Measurements from ENCODE around the gene WDR7. TPM values are rescaled to one million over a fixed set of nuclear protein-coding genes. Genes with fewer than 3 reads are reported as not detected.
A peak's percentile ranks its signal among the peaks of the same experiment; 100 is the strongest.

Gene WDR7
- total and polyA plus RNA-seq, 4 donors = 3.7 to 42.7 (median 19.0) TPM

GRCh38 chr18:56775701-56776100 lies 124.5 kb downstream of the WDR7 start:
- Histone ChIP-seq H3K36me3 (ENCODE audit: control insufficient read depth in 4 of 4, insufficient read depth in 4 of 4, low read length in 4 of 4) (peaks cover 0 to 3% (median 1%) of the 10 kb centered on the region in 4 donors), H3K27me3 (ENCODE audit: control insufficient read depth in 3 of 3, insufficient read depth in 3 of 3, low read length in 2 of 3) (no peaks in the 10 kb centered on the region), H3K9ac (ENCODE audit: insufficient read depth in 1 of 2, low read length in 2 of 2) (no peak overlapping the region), H3K27ac (ENCODE audit: low read depth in 1 of 2, low read length in 1 of 2) (no peak overlapping the region), H3K9me3 (ENCODE audit: control insufficient read depth in 4 of 4, insufficient read depth in 3 of 4, low read length in 3 of 4) (no peaks in the 10 kb centered on the region), H3K4me3 (no peak overlapping the region), H3K4me1 (ENCODE audit: control insufficient read depth in 5 of 5, insufficient read depth in 5 of 5, low read length in 5 of 5) (no peaks in the 10 kb centered on the region)
- 91 to 93% methylated on average over 6 of the region's 6 CpGs for WGBS, 2 donors
- no peak for TF ChIP-seq CTCF (IDR thresholded peaks at IDR 0.05; ENCODE audit: control extremely low read depth, extremely low read depth)
- DNase-seq (no peak), ATAC-seq (ENCODE audit: insufficient read depth, low FRiP score) (no peak)

DNA sequence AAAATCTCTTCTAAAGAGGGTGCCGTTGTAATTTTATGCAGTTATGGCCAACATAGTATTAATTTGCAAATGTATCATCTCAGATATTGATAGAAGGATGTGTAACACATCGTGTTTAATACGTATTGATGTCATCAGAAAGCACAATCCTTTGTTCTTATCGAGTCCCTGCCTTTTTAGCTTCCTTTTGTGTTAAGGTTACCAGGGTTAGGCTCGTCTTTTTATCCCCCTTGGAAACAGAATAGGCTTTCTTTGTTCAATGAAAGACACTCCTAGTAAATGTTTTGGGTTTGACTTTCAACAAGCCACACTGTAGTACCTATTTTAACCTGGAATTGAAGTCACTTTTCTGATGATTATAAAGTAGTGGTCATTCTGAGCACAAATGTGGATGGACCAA lies 136.2 kb downstream of the WDR7 start:
- Histone ChIP-seq H3K27me3 (ENCODE audit: control insufficient read depth in 3 of 3, insufficient read depth in 3 of 3, low read length in 2 of 3) (no peaks in the 10 kb centered on the region), H3K4me1 (ENCODE audit: control insufficient read depth in 5 of 5, insufficient read depth in 5 of 5, low read length in 5 of 5) (peaks cover 0 to 3% (median 0%) of the 10 kb centered on the region in 5 donors), H3K9ac (ENCODE audit: insufficient read depth in 1 of 2, low read length in 2 of 2) (no peak overlapping the region), H3K4me3 (no peak overlapping the region), H3K27ac (ENCODE audit: low read depth in 1 of 2, low read length in 1 of 2) (no peak overlapping the region), H3K9me3 (ENCODE audit: control insufficient read depth in 4 of 4, insufficient read depth in 3 of 4, low read length in 3 of 4) (no peaks in the 10 kb centered on the region), H3K36me3 (ENCODE audit: control insufficient read depth in 4 of 4, insufficient read depth in 4 of 4, low read length in 4 of 4) (peaks cover 0 to 7% (median 0%) of the 10 kb centered on the region in 4 donors)
- no peak for TF ChIP-seq CTCF (IDR thresholded peaks at IDR 0.05; ENCODE audit: control extremely low read depth, extremely low read depth)
- no peak for DNase-seq
- no peak for ATAC-seq (ENCODE audit: insufficient read depth, low FRiP score)
- WGBS, 2 donors = 90 to 92% methylated on average over 5 of the region's 5 CpGs

DNA sequence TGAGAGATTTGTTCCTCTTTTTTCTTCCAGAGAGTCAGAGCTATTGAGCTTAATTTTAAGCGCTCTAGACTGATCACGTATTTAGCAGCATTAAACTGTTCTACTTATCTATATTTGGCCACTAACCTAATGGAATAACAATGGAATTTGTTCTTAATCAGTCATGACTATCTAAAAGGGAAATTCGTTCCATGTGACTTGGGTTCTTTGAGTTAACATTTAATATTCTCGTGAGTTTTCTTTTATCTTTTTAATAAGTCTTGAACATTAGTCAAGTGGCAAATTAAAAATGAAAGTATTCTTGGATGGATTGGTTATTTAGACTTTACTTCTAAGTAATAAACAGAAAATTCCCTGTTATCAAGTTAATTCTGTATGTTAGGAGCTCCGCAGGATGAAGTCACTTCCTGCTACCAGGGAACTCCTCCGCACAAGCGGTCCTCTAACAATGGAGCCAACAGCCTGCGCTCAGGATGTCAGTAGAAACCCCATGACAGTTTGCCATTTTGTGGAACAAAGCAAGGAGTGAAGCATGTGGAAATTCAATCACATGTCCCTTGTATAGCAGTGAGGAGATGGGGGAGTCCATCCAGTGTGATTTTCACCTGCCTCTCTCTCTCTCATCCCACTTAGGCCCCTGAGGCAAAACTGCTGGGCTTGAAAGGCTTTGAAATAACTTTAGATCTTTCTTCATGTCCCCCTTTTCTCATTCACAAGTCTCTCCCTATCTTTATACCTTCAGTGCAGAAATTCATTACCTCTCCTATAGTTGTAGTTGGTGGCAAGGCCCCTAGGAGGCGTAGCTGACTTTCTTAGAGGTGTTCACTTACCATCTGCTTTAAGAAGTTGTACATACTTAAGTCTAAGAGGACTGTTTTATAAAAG lies 138.1 kb downstream of the WDR7 start:
- peak overlapping the region; percentile 12 to 69 for H3K27ac ChIP-seq (ENCODE audit: low read depth in 1 of 2, low read length in 1 of 2)
- ATAC-seq (ENCODE audit: insufficient read depth, low FRiP score) = peak; percentile 34
- peak in 2 of 3 donors; percentile 5 to 6 for DNase-seq
- H3K9me3 ChIP-seq (ENCODE audit: control insufficient read depth in 4 of 4, insufficient read depth in 3 of 4, low read length in 3 of 4) = no peaks in the 10 kb centered on the region
- no peak overlapping the region for H3K4me3 ChIP-seq
- 74 to 85% methylated on average over 9 of the region's 9 CpGs for WGBS, 2 donors
- H3K4me1 ChIP-seq (ENCODE audit: control insufficient read depth in 5 of 5, insufficient read depth in 5 of 5, low read length in 5 of 5) = peaks cover 0 to 3% (median 0%) of the 10 kb centered on the region in 5 donors
- H3K36me3 ChIP-seq (ENCODE audit: control insufficient read depth in 4 of 4, insufficient read depth in 4 of 4, low read length in 4 of 4) = peaks cover 0 to 1% (median 0%) of the 10 kb centered on the region in 4 donors
- H3K27me3 ChIP-seq (ENCODE audit: control insufficient read depth in 3 of 3, insufficient read depth in 3 of 3, low read length in 2 of 3) = no peaks in the 10 kb centered on the region
- H3K9ac ChIP-seq (ENCODE audit: insufficient read depth in 1 of 2, low read length in 2 of 2) = no peak overlapping the region
- no peak for TF ChIP-seq CTCF (IDR thresholded peaks at IDR 0.05; ENCODE audit: control extremely low read depth, extremely low read depth)

Data from lung (tissue), 12 donors.